ENCODE measurements around the gene VARS1.

The VARS1 gene

GRCh38 chr6:31771992-31772358 lies 23.6 kb downstream of the VARS1 start:
- DNase-seq (ENCODE audit: low read depth) = no peak

- no peak for DNase-seq (ENCODE audit: low read depth)
Observed at GRCh38 chr6:31770860-31771259, 24.7 kb downstream of the VARS1 start.

- DNase-seq (ENCODE audit: low read depth) = peak; percentile 68
Observed at GRCh38 chr6:31769684-31770371, 25.7 kb downstream of the VARS1 start.

GRCh38 chr6:31768363-31769257 lies 26.9 kb downstream of the VARS1 start:
- no peak for DNase-seq (ENCODE audit: low read depth)

GRCh38 chr6:31767096-31767645 lies 28.4 kb downstream of the VARS1 start:
- DNase-seq (ENCODE audit: low read depth) = no peak

GRCh38 chr6:31765910-31766794 lies 29.4 kb downstream of the VARS1 start:
- DNase-seq (ENCODE audit: low read depth) = no peak

- no peak for DNase-seq (ENCODE audit: low read depth)
Observed at GRCh38 chr6:31765559-31765909, 30.0 kb downstream of the VARS1 start.

DNA sequence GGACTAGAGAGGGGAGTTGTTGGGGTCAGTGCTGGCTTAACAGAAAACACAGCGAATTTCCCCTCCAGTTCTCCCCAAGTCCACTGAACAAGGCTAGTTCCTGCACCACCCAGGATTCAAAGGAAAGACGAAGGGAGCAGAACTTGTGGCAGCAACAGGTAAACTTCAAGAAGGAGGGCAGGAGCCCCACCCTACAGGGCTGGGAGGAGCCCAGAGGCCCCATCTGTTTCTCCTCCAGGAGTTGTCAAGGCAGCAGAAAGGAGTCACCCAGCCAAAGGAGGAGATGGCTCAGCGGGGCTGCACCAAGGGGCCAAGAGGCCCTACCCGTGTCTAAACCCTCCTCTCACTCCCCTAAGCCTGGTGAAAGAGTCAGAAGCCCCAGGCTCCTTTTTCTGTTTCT lies 31.4 kb downstream of the VARS1 start:
- no peak for DNase-seq (ENCODE audit: low read depth)

GRCh38 chr6:31763619-31763940 lies 32.0 kb downstream of the VARS1 start:
- DNase-seq (ENCODE audit: low read depth) = no peak

DNA sequence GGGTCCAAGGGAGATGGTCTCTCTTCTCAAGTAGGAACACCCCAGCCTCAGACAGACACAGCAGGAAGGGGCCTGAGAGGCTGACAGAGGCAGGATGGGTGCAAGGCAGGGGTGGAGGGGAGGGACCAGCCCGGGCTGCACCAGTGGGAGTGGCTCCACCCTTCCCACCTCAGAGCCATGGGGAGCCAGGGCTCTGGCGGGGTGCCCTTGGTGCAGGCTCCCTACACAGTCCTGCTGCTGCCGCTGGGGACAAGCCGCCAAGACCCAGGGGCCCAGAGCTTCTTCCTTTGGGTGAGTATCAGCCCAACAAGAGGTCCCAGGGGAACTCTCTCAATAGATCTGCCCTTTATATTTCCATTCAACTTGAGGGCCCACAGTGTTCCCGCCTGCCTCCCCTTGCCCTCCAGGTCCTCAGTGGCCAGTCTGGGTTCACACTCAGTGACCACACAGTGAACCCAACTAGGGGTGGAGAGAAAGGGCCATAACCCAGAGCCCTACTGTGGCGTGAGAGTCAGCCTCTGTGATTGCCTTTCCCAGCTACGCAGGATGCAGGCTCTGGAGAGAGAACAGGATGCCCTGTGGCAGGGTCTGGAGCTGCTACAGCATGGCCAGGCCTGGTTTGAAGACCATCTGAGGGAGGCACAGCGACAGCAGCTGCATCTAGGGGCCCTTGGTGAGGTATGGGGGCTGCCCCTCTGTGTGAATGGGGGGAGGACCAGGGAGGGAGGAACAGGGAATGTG lies 32.5 kb downstream of the VARS1 start:
- no peak for DNase-seq (ENCODE audit: low read depth)

DNA sequence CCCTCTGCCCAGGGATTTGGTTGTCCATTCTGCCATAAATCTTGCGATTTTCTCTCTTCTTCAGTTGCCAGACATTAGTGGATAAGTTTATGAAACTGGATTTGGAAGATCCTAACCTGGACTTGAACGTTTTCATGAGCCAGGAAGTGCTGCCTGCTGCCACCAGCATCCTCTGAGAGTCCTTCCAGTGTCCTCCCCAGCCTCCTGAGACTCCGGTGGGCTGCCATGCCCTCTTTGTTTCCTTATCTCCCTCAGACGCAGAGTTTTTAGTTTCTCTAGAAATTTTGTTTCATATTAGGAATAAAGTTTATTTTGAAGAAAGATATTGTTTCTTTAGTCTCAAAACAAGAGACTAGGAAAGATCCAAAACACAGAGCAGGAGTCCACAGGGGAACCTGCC lies 33.2 kb downstream of the VARS1 start, which contains the start of gene SAPCD1:
Gene SAPCD1, plus strand, starts transcription at position 301 of the 400 bp plus-strand sequence. CDS start 399 bp downstream, outside the sequence.
- DNase-seq (ENCODE audit: low read depth) = no peak

DNA sequence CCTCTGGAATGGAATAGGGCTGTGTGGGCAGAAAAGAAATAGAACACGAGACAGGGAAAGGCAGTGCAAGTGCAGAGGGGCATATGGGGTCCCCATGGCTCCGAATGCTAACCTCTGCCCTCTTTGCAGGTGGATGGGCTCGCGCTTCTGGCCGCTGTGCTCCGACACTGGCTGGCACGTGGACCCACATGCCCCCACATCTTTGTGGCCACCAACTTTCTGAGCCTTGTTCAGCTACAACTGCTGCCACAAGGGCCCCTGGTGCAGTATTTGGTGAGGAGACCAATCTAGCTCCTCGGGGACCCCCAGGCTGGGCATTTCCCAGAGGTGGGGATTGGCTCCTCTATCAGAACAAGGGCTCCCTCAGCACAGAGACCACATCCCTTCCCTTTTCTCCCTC lies 34.2 kb downstream of the VARS1 start:
- no peak for DNase-seq (ENCODE audit: low read depth)

- no peak for DNase-seq (ENCODE audit: low read depth)
Observed at GRCh38 chr6:31760790-31761189, 34.8 kb downstream of the VARS1 start.

- DNase-seq (ENCODE audit: low read depth) = no peak
Observed at GRCh38 chr6:31758281-31758680, 37.3 kb downstream of the VARS1 start.

GRCh38 chr6:31752739-31753319 lies 42.7 kb downstream of the VARS1 start:
- no peak for DNase-seq (ENCODE audit: low read depth)

GRCh38 chr6:31750411-31751022 lies 45.0 kb downstream of the VARS1 start:
- DNase-seq (ENCODE audit: low read depth) = no peak

GRCh38 chr6:31749301-31750036 lies 46.1 kb downstream of the VARS1 start:
- DNase-seq (ENCODE audit: low read depth) = no peak
